ENCODE data around the gene DLG2.

The DLG2 gene

GRCh38 chr11:83545494-83546260 is 2081.5 kb downstream of the DLG2 start:
- no peak for DNase-seq (ENCODE audit: low read depth in 2 of 2)
- H3K4me3 ChIP-seq (replicated peaks in 1 of 2; ENCODE audit: low read depth in 2 of 2, low read length in 2 of 2): no peak overlapping the region
- TF ChIP-seq CTCF (IDR thresholded peaks at IDR 0.05; ENCODE audit: low read depth, low read length): no peak

GRCh38 chr11:83544846-83545245 is 2082.3 kb downstream of the DLG2 start:
- no peak for DNase-seq (ENCODE audit: low read depth in 2 of 2)
- no peak overlapping the region for H3K4me3 ChIP-seq (replicated peaks in 1 of 2; ENCODE audit: low read depth in 2 of 2, low read length in 2 of 2)
- TF ChIP-seq CTCF (IDR thresholded peaks at IDR 0.05; ENCODE audit: low read depth, low read length): no peak

- no peak for DNase-seq (ENCODE audit: low read depth in 2 of 2)
- TF ChIP-seq CTCF (IDR thresholded peaks at IDR 0.05; ENCODE audit: low read depth, low read length): no peak
- no peak overlapping the region for H3K4me3 ChIP-seq (replicated peaks in 1 of 2; ENCODE audit: low read depth in 2 of 2, low read length in 2 of 2)
Measured at GRCh38 chr11:83543706-83544439, 2083.3 kb downstream of the DLG2 start.

GRCh38 chr11:83542861-83543260 is 2084.3 kb downstream of the DLG2 start:
- TF ChIP-seq CTCF (IDR thresholded peaks at IDR 0.05; ENCODE audit: low read depth, low read length): no peak
- DNase-seq (ENCODE audit: low read depth in 2 of 2): no peak
- no peak overlapping the region for H3K4me3 ChIP-seq (replicated peaks in 1 of 2; ENCODE audit: low read depth in 2 of 2, low read length in 2 of 2)

- TF ChIP-seq CTCF (IDR thresholded peaks at IDR 0.05; ENCODE audit: low read depth, low read length): no peak
- DNase-seq (ENCODE audit: low read depth in 2 of 2): no peak
- no peak overlapping the region for H3K4me3 ChIP-seq (replicated peaks in 1 of 2; ENCODE audit: low read depth in 2 of 2, low read length in 2 of 2)
Measured at GRCh38 chr11:83540728-83541127, 2086.4 kb downstream of the DLG2 start.

GRCh38 chr11:83540112-83540675 is 2086.9 kb downstream of the DLG2 start:
- no peak for TF ChIP-seq CTCF (IDR thresholded peaks at IDR 0.05; ENCODE audit: low read depth, low read length)

More at GRCh38 chr11:83540112-83540675, 2086.9 kb downstream of the DLG2 start:
- H3K4me3 ChIP-seq (replicated peaks in 1 of 2; ENCODE audit: low read depth in 2 of 2, low read length in 2 of 2): no peak overlapping the region
- no peak for DNase-seq (ENCODE audit: low read depth in 2 of 2)
